Right atrium auricular region (tissue), 2 donors: ENCODE results near the gene SNRPD3. TPM values are rescaled to one million over a fixed set of nuclear protein-coding genes. Genes with fewer than 3 reads are reported as not detected.
"Not testable (repeated sequence)": the region's sequence is repeated elsewhere in the genome, so short reads cannot be mapped to it uniquely, and the experiment has no call there.

Experiments
- DNase-seq: peaks from one replicate; pipeline ENCODE4 v3.0.0-alpha.2; 2019; ENCODE audit warnings: low spot score
- H3K27ac ChIP-seq, 2 donors: fragments of 200-600 bp; sonication (generic); 1 replicate in 1 of 2; 2 replicates in 1 of 2; pipeline ENCODE4 v1.5.1; 2016 to 2019
- H3K27me3 ChIP-seq, 2 donors: fragments of 200-600 bp; sonication (generic); one replicate each; pipeline versions ENCODE4 v1.5.1 to v1.6.0; 2017 to 2019
- H3K36me3 ChIP-seq: fragments of 200-600 bp; sonication (generic); one replicate; pipeline ENCODE4 v1.5.1; 2016
- H3K4me1 ChIP-seq, 2 donors: fragments of 200-600 bp; sonication (generic); one replicate each; pipeline versions ENCODE4 v1.5.1 to v1.6.0; 2017 to 2019
- H3K4me3 ChIP-seq, 2 donors: fragments of 200-600 bp; sonication (generic); 1 replicate in 1 of 2; 2 replicates in 1 of 2; pipeline ENCODE4 v1.5.1; 2017 to 2019; ENCODE audit warnings: mild to moderate bottlenecking in 1 of 2, moderate library complexity in 1 of 2
- H3K9me3 ChIP-seq, 2 donors: fragments of 200-600 bp; sonication (generic); one replicate each; pipeline ENCODE4 v1.5.1; 2019
- CTCF ChIP-seq, 2 donors: fragments of 200-600 bp; sonication (generic); IDR thresholded peaks; one replicate each; pipeline ENCODE4 v1.5.1; 2019; ENCODE audit warnings: antibody characterized with exemption in 2 of 2
- total RNA-seq, 2 donors: library from RNA; depleted of rRNA; stranded (reverse); fragments of >200 nt; gene quantifications; one replicate each; pipeline ENCODE4 v1.1.0, GENCODE V29; 2016

Gene SNRPD3
- total RNA-seq, 2 donors from 2014 or later: 100 to 125 TPM

DNA sequence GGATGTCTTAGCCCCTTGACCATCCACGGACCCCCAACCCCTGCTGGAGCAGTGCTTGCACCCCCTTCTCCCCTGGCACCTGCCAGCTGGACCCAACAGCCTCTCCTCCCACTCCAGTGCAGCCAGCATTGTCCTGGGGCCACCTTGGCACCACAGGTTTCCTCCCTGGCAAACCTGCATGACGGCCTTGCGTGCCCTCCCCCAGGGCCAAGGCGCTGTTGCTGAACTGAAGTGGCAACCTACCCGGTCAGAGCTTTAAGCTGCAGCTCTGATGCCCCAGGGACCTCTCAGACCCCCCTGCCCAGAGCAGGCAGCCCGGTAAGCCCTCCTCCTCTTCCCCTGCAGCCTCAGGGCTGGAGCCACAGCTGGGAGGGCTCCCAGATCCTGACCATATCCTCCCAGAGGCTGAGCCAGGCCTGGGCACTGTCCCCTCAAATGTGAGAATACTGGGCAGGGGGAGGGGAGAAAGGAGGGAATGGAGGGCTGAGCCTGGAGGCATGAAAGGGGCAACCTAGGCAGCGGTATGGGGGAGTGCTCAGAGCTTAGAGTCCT lies 38.8 kb downstream of the SNRPD3 start:
- Histone ChIP-seq H3K27me3 (no peaks in the 10 kb centered on the region), H3K9me3 (no peaks in the 10 kb centered on the region), H3K27ac (no peak overlapping the region), H3K4me1 (peaks cover 0 to 10% of the 10 kb centered on the region in 2 donors), H3K4me3 (no peak overlapping the region), H3K36me3 (no peaks in the 10 kb centered on the region)
- DNase-seq: no peak
- no peak for TF ChIP-seq CTCF (IDR thresholded peaks at IDR 0.05)

- no peak overlapping the region for H3K27ac ChIP-seq
- DNase-seq: no peak
- no peak overlapping the region for H3K4me3 ChIP-seq
- no peaks in the 10 kb centered on the region for H3K9me3 ChIP-seq
- H3K36me3 ChIP-seq: no peaks in the 10 kb centered on the region
- no peaks in the 10 kb centered on the region for H3K27me3 ChIP-seq
- peaks cover 0 to 10% of the 10 kb centered on the region in 2 donors for H3K4me1 ChIP-seq
- TF ChIP-seq CTCF (IDR thresholded peaks at IDR 0.05): no peak
Measured at GRCh38 chr22:24595228-24595627, 39.4 kb downstream of the SNRPD3 start.

GRCh38 chr22:24595863-24596262 lies 40.1 kb downstream of the SNRPD3 start:
- no peak for TF ChIP-seq CTCF (IDR thresholded peaks at IDR 0.05)
- no peak for DNase-seq
- no peak overlapping the region for H3K27ac ChIP-seq
- no peaks in the 10 kb centered on the region for H3K27me3 ChIP-seq
- H3K9me3 ChIP-seq: no peaks in the 10 kb centered on the region
- no peak overlapping the region for H3K4me3 ChIP-seq
- no peaks in the 10 kb centered on the region for H3K36me3 ChIP-seq
- H3K4me1 ChIP-seq: peaks cover 0 to 13% of the 10 kb centered on the region in 2 donors

DNA sequence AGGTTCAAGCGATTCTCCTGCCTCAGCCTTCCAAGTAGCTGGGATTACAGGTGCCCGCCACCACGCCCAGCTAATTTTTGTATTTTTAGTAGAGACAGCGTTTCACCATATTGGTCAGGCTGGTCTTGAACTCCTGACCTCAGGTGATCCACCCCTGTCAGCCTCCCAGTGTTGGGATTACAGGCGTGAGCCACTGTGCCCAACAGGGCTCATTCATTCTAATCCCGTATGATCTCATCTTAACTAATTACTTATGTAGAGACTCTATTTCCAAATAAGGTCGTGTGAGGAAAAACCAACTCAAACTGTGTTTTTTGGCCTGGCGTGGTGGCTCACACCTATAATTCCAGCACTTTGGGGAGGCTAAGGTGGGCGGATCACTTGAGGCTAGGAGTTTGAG lies 41.3 kb downstream of the SNRPD3 start:
- not testable (repeated sequence) for H3K36me3 ChIP-seq, H3K27ac ChIP-seq, DNase-seq, H3K9me3 ChIP-seq, H3K4me3 ChIP-seq, H3K27me3 ChIP-seq
- H3K4me1 ChIP-seq: peaks cover 0 to 19% of the 10 kb centered on the region in 2 donors

GRCh38 chr22:24599514-24599913 lies 43.7 kb downstream of the SNRPD3 start:
- H3K27me3 ChIP-seq: no peaks in the 10 kb centered on the region
- H3K4me3 ChIP-seq: no peak overlapping the region
- no peaks in the 10 kb centered on the region for H3K36me3 ChIP-seq
- no peak overlapping the region for H3K27ac ChIP-seq
- TF ChIP-seq CTCF (IDR thresholded peaks at IDR 0.05): no peak
- DNase-seq: no peak
- H3K9me3 ChIP-seq: no peaks in the 10 kb centered on the region
- H3K4me1 ChIP-seq: peaks cover 0 to 25% of the 10 kb centered on the region in 2 donors

DNA sequence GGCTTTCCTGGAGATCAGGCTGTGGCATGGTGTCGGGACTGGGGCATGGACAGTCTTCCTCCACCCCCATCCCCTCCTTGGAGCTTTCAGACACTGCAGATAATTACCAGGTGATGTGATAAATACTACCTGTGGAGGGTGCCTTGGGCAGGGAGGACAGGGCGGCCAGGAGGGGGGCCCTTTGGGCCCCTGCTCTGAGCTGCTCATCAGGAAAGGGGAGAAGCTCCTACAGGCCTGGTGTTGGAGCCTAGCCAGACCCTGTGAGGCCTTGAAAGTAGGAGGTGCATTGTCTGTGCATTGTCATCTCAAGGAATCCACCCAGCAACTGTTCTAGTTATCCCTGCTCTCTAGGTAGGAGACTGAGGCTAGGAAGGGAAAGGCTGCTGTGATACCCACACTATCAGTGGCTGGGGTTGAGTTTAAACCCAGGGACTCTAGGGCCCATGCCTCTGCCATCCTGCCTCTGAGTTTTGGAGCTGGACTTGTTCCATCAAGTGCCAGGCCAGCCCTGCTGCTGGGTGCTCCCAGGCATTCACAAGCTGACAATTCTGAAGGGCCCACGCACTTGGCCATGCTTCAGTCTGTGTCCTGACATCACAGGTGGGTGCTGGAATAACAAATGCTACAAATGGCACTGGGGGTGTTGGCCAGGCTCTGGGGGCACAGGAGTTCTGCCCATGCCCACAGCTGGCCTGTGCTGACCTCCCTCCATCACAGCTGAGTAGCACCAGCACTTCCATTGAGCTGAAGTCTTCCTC lies 44.3 kb downstream of the SNRPD3 start:
- DNase-seq, H3K36me3 ChIP-seq, H3K4me3 ChIP-seq, H3K27me3 ChIP-seq, H3K9me3 ChIP-seq, H3K27ac ChIP-seq: not testable (repeated sequence)
- H3K4me1 ChIP-seq: peaks cover 0 to 25% of the 10 kb centered on the region in 2 donors
